Keratinocyte (primary cell): ENCODE results near the gene POMP. TPM values are rescaled to one million over a fixed set of nuclear protein-coding genes. Genes with fewer than 3 reads are reported as not detected.
A peak's percentile ranks its signal among the peaks of the same experiment; 100 is the strongest.

Source experiments
- DNase-seq: peaks from one replicate; pipeline ENCODE4 v3.0.0-alpha.2; 2011; ENCODE audit warnings: low read depth, missing footprints, low spot score
- FAIRE-seq: peaks from 2 replicates; lab custom pipeline; 2011; peaks lifted over from hg19 to GRCh38; lab: Jason Lieb, UNC
- H2AFZ ChIP-seq: 2 replicates; pipeline ENCODE4 v1.6.0; 2012; ENCODE audit warnings: low read length, control low read depth, inconsistent platforms; ENCODE audit not compliant: control insufficient read depth
- H3K27ac ChIP-seq: 2 replicates; pipeline ENCODE4 v1.5.1; 2011; ENCODE audit warnings: low read length; ENCODE audit not compliant: control insufficient read depth, insufficient read depth
- H3K27me3 ChIP-seq: 3 replicates; pipeline ENCODE4 v1.6.0; 2011; ENCODE audit warnings: low read length; ENCODE audit not compliant: control insufficient read depth, insufficient read depth; ENCODE audit errors: extremely low read depth
- H3K36me3 ChIP-seq, 2 experiments: 2 replicates in 1 of 2; 3 replicates in 1 of 2; pipeline ENCODE4 v1.5.1; 2011; ENCODE audit warnings: low read length in 2 of 2, mild to moderate bottlenecking in 1 of 2; ENCODE audit not compliant: control insufficient read depth in 2 of 2, insufficient read depth in 2 of 2; ENCODE audit errors: extremely low read depth in 1 of 2
- H3K4me1 ChIP-seq: 3 replicates; pipeline ENCODE4 v1.5.1; 2011; ENCODE audit warnings: low read length; ENCODE audit not compliant: control insufficient read depth, insufficient read depth; ENCODE audit errors: extremely low read depth
- H3K4me2 ChIP-seq: 3 replicates; pipeline ENCODE4 v1.6.0; 2011; ENCODE audit warnings: low read depth, low read length; ENCODE audit not compliant: control insufficient read depth, insufficient read depth; ENCODE audit errors: extremely low read depth
- H3K4me3 ChIP-seq, 3 experiments: fragments of 200-600 bp in 1 of 3; sonication (generic) in 1 of 3; 2 replicates in 2 of 3; 3 replicates in 1 of 3; pipeline ENCODE4 v1.5.1; 2011 to 2016; ENCODE audit warnings: low read length in 3 of 3, mild to moderate bottlenecking in 3 of 3, control low read depth in 2 of 3, inconsistent platforms in 1 of 3, low read depth in 1 of 3, mixed read lengths in 1 of 3, mixed run types in 1 of 3, moderate library complexity in 1 of 3; ENCODE audit not compliant: control insufficient read depth in 2 of 3, insufficient read depth in 2 of 3; ENCODE audit errors: extremely low read depth in 1 of 3
- H3K79me2 ChIP-seq: 2 replicates; pipeline ENCODE4 v1.6.0; 2012; ENCODE audit warnings: low read length; ENCODE audit not compliant: control insufficient read depth, insufficient read depth
- H3K9ac ChIP-seq: 3 replicates; pipeline ENCODE4 v1.6.0; 2011; ENCODE audit warnings: low read length; ENCODE audit not compliant: control insufficient read depth, insufficient read depth; ENCODE audit errors: extremely low read depth
- H3K9me1 ChIP-seq: 3 replicates; pipeline ENCODE4 v1.6.0; 2011; ENCODE audit warnings: low read length; ENCODE audit not compliant: control insufficient read depth, insufficient read depth; ENCODE audit errors: extremely low read depth
- H3K9me3 ChIP-seq: 2 replicates; pipeline ENCODE4 v1.5.1; 2012; ENCODE audit warnings: low read depth, low read length; ENCODE audit not compliant: control insufficient read depth
- H4K20me1 ChIP-seq: 3 replicates; pipeline ENCODE4 v1.6.0; 2011; ENCODE audit warnings: low read length; ENCODE audit not compliant: control insufficient read depth, insufficient read depth; ENCODE audit errors: extremely low read depth
- CTCF ChIP-seq, 3 experiments: IDR thresholded peaks in 1 of 3; conservative IDR thresholded peaks in 1 of 3; optimal IDR thresholded peaks in 1 of 3; 2 replicates in 2 of 3; 3 replicates in 1 of 3; pipeline versions ENCODE3 to v1.5.1; 2011; ENCODE audit warnings: low read length in 3 of 3, mild to moderate bottlenecking in 3 of 3, moderate library complexity in 2 of 3, control low read depth in 1 of 3, inconsistent platforms in 1 of 3; ENCODE audit not compliant: insufficient read depth in 2 of 3; ENCODE audit errors: extremely low read depth in 1 of 3
- EZH2 ChIP-seq: IDR thresholded peaks from one replicate; pipeline ENCODE4 v1.6.1; 2012; ENCODE audit warnings: inconsistent platforms, mild to moderate bottlenecking, low read length, moderate library complexity
- dilution Hi-C: fragments of 300-500 bp; cut with MboI; formaldehyde crosslinking; loops from one replicate; pipeline ENCODE4 v1.7.0; 2020; ENCODE audit warnings: low sequenced_read_pairs; ENCODE audit not compliant: extremely low pct_ligation_motif_present
- polyA plus RNA-seq, 5 experiments: library from polyadenylated mRNA; depleted of rRNA in 3 of 5; stranded (reverse) in 3 of 5; stranded (forward) in 1 of 5; unstranded in 1 of 5; fragments of >200 nt; gene quantifications; 1 replicate in 1 of 5; 2 replicates in 3 of 5; 3 replicates in 1 of 5; pipeline versions ENCODE4 v1.2.1 to v1.2.3, GENCODE V29; 2011 to 2012; ENCODE audit warnings: missing spikeins in 2 of 5, low read depth in 1 of 5, low replicate concordance in 1 of 5

The POMP gene
- polyA plus RNA-seq, 1 donor (not counting 4 experiments of a cell fraction or from before 2014, with no cell fraction given): 136 TPM

GRCh38 chr13:28657784-28658538 is 969 bp upstream of the POMP start:
- peaks cover 2% of the 10 kb centered on the region for H3K9me1 ChIP-seq
- H2AFZ ChIP-seq: peak overlapping the region; percentile 88
- dilution Hi-C loops: no loop called here
- no peaks in the 10 kb centered on the region for H3K27me3 ChIP-seq
- peaks cover 4 to 20% of the 10 kb centered on the region in 2 experiments for H3K36me3 ChIP-seq
- H3K4me3 ChIP-seq: peak overlapping the region; percentile 76 to 100 (median 90)
- no peak for DNase-seq
- peak overlapping the region; percentile 89 for H3K9ac ChIP-seq
- peak; percentile 46 for FAIRE-seq
- H3K9me3 ChIP-seq: no peaks in the 10 kb centered on the region
- peaks cover 6% of the 10 kb centered on the region for H4K20me1 ChIP-seq
- peaks cover 28% of the 10 kb centered on the region for H3K4me1 ChIP-seq
- TF ChIP-seq CTCF (optimal IDR thresholded peaks at IDR 0.05 in 1 of 3, IDR thresholded peaks at IDR 0.05 in 1 of 3, conservative IDR thresholded peaks at IDR 0.05 in 1 of 3; ENCODE audit: extremely low read depth in 1 of 3, insufficient read depth in 2 of 3, low read length in 3 of 3) (no peak), EZH2 (no peak)
- H3K79me2 ChIP-seq: peaks cover 70% of the 10 kb centered on the region
- peak overlapping the region; percentile 88 for H3K4me2 ChIP-seq
- H3K27ac ChIP-seq: peak overlapping the region; percentile 91

GRCh38 chr13:28658539-28658795 is 463 bp upstream of the POMP start:
- Histone ChIP-seq H3K9me1 (peaks cover 2% of the 10 kb centered on the region), H3K9ac (peak overlapping the region; percentile 89), H2AFZ (peak overlapping the region; percentile 88), H3K4me3 (peak overlapping the region; percentile 76 to 100 (median 90)), H3K9me3 (no peaks in the 10 kb centered on the region), H3K4me1 (peaks cover 28% of the 10 kb centered on the region), H4K20me1 (peaks cover 6% of the 10 kb centered on the region), H3K27ac (peak overlapping the region; percentile 91), H3K4me2 (peak overlapping the region; percentile 88), H3K79me2 (peaks cover 74% of the 10 kb centered on the region), H3K36me3 (peaks cover 5 to 20% of the 10 kb centered on the region in 2 experiments), H3K27me3 (no peaks in the 10 kb centered on the region)
- FAIRE-seq (no peak), DNase-seq (no peak)
- dilution Hi-C loops: no loop called here
- no peak for TF ChIP-seq CTCF (optimal IDR thresholded peaks at IDR 0.05 in 1 of 3, IDR thresholded peaks at IDR 0.05 in 1 of 3, conservative IDR thresholded peaks at IDR 0.05 in 1 of 3; ENCODE audit: extremely low read depth in 1 of 3, insufficient read depth in 2 of 3, low read length in 3 of 3)
- TF ChIP-seq EZH2: no peak
